ENCODE measurements around the gene MSMB.
A peak's percentile ranks its signal among the peaks of the same experiment; 100 is the strongest.

Gene MSMB

GRCh38 chr10:46031648-46032532 lies 14.2 kb downstream of the MSMB start:
- no peak for DNase-seq

- peak; percentile 97 for DNase-seq
These were observed 15.8 kb downstream of the MSMB start, which contains the start of gene NCOA4 for GRCh38 chr10:46030091-46030937. Gene NCOA4, minus strand, starts transcription at chr10:46030623. Its CDS starts 13,943 bp downstream, at chr10:46016680.

GRCh38 chr10:46029461-46030030 lies 16.5 kb downstream of the MSMB start:
- DNase-seq = peak; percentile 12

- DNase-seq = peak; percentile 73
These were observed 17.2 kb downstream of the MSMB start for GRCh38 chr10:46028584-46029460.

GRCh38 chr10:46026106-46026505 lies 20.0 kb downstream of the MSMB start:
- no peak for DNase-seq

- no peak for DNase-seq
These were observed 20.7 kb downstream of the MSMB start for GRCh38 chr10:46025406-46025805.

GRCh38 chr10:46024948-46025347 lies 21.1 kb downstream of the MSMB start:
- no peak for DNase-seq

- DNase-seq = peak; percentile 84
These were observed 22.9 kb downstream of the MSMB start for GRCh38 chr10:46022978-46023702.

GRCh38 chr10:46020344-46020657 lies 25.8 kb downstream of the MSMB start:
- DNase-seq = no peak

GRCh38 chr10:46019569-46020343 lies 26.3 kb downstream of the MSMB start:
- peak; percentile 15 for DNase-seq

- DNase-seq = no peak
These were observed 26.9 kb downstream of the MSMB start for GRCh38 chr10:46019177-46019528.

- DNase-seq = no peak
These were observed 27.5 kb downstream of the MSMB start for GRCh38 chr10:46018453-46019176.

- no peak for DNase-seq
These were observed 28.3 kb downstream of the MSMB start for GRCh38 chr10:46017733-46018132.

- no peak for DNase-seq
These were observed 29.3 kb downstream of the MSMB start for GRCh38 chr10:46016811-46017210.

- DNase-seq = no peak
These were observed 29.9 kb downstream of the MSMB start for GRCh38 chr10:46016190-46016589.

GRCh38 chr10:46014683-46015405 lies 31.2 kb downstream of the MSMB start:
- no peak for DNase-seq

GRCh38 chr10:46014206-46014605 lies 31.9 kb downstream of the MSMB start:
- no peak for DNase-seq

GRCh38 chr10:46012746-46013145 lies 33.3 kb downstream of the MSMB start:
- no peak for DNase-seq

GRCh38 chr10:46006219-46006618 lies 39.9 kb downstream of the MSMB start:
- DNase-seq = no peak

GRCh38 chr10:46005383-46005782 lies 40.7 kb downstream of the MSMB start:
- no peak for DNase-seq

All from CD4-positive, alpha-beta T cell treated with Interleukin-21 for 1 hour (primary cell).